H1 (cell line): ENCODE results near the gene CCIN. TPM values are rescaled to one million over a fixed set of nuclear protein-coding genes. Genes with fewer than 3 reads are reported as not detected.

Source experiments
- EP300 ChIP-seq, 2 experiments: IDR thresholded peaks; 1 replicate in 1 of 2; 2 replicates in 1 of 2; pipeline ENCODE4 v1.6.1; 2011 to 2012; ENCODE audit warnings: low read depth in 2 of 2, low read length in 2 of 2, mild to moderate bottlenecking in 2 of 2, borderline replicate concordance in 1 of 2, inconsistent platforms in 1 of 2, moderate library complexity in 1 of 2
- KDM1A ChIP-seq: fragments of 200-600, 300-600 bp; sonication (generic); IDR thresholded peaks from 2 replicates; pipeline ENCODE4 v1.7.1; 2016; ENCODE audit warnings: mild to moderate bottlenecking, low read length, borderline replicate concordance
- RBBP5 ChIP-seq: IDR thresholded peaks from 2 replicates; pipeline ENCODE4 v1.7.1; 2012; ENCODE audit warnings: low read depth, mild to moderate bottlenecking, inconsistent platforms, low read length, moderate library complexity, borderline replicate concordance
- SIX5 ChIP-seq: IDR thresholded peaks from 2 replicates; pipeline ENCODE4 v1.6.1; 2011; ENCODE audit warnings: mild to moderate bottlenecking, low read depth, low read length
- polyA plus RNA-seq, 7 experiments: library from polyadenylated mRNA; depleted of rRNA in 3 of 7; stranded (reverse) in 5 of 7; unstranded in 2 of 7; fragments of >200 nt in 5 of 7; fragments of 200-250 nt in 2 of 7; gene quantifications; 1 replicate in 5 of 7; 2 replicates in 1 of 7; 4 replicates in 1 of 7; pipeline versions ENCODE4 v1.2.1 to v1.2.3, GENCODE V29; 2011 to 2013; ENCODE audit warnings: missing spikeins in 2 of 7, mixed read lengths in 2 of 7
- total RNA-seq: library from RNA; stranded (reverse); fragmentation: NEBNext Ultra II Directional; extraction: Animal tissue kit (Norgen Biotek cat#: 25700); gene quantifications from 2 replicates; pipeline ENCODE4 v1.2.1, GENCODE V29; 2021
- TF ChIP-seq, protein P1 (sequence below): fragments of 300-600 bp; sonication (generic); IDR thresholded peaks from 2 replicates; pipeline ENCODE4 v1.7.1; 2012; ENCODE audit warnings: low read length, moderate library complexity, mild to moderate bottlenecking, inconsistent platforms; ENCODE audit not compliant: insufficient replicate concordance
- TF ChIP-seq, protein P2 (sequence below): IDR thresholded peaks from 2 replicates; pipeline ENCODE4 v1.6.1; 2012; ENCODE audit warnings: inconsistent platforms

Gene CCIN
- total and polyA plus RNA-seq, 2 of the 8 experiments (the other 6 are each of a cell fraction or from before 2014, with no cell fraction given), result 0.19 to 0.21 TPM

DNA sequence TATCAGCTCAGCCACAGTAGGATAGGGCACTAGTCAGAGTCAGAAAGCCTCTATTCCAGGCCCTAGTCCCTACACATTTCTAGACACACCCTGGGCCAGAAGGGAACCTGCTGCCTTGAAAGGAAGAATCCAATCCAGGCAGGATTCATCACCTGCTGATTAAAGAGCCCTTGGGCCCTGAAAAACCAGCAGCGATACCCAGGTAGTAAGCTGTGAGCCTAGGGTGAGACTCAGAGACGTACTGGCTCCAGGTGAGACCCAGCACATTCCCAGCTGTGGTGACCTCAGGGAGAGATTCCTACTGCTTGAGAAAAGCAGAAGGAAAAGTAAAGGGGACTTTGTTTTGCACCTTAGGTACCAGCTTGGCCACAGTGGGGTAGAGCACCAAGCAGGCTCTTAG, 4.7 kb downstream of the CCIN start (continued):
- TF ChIP-seq, protein P1, sequence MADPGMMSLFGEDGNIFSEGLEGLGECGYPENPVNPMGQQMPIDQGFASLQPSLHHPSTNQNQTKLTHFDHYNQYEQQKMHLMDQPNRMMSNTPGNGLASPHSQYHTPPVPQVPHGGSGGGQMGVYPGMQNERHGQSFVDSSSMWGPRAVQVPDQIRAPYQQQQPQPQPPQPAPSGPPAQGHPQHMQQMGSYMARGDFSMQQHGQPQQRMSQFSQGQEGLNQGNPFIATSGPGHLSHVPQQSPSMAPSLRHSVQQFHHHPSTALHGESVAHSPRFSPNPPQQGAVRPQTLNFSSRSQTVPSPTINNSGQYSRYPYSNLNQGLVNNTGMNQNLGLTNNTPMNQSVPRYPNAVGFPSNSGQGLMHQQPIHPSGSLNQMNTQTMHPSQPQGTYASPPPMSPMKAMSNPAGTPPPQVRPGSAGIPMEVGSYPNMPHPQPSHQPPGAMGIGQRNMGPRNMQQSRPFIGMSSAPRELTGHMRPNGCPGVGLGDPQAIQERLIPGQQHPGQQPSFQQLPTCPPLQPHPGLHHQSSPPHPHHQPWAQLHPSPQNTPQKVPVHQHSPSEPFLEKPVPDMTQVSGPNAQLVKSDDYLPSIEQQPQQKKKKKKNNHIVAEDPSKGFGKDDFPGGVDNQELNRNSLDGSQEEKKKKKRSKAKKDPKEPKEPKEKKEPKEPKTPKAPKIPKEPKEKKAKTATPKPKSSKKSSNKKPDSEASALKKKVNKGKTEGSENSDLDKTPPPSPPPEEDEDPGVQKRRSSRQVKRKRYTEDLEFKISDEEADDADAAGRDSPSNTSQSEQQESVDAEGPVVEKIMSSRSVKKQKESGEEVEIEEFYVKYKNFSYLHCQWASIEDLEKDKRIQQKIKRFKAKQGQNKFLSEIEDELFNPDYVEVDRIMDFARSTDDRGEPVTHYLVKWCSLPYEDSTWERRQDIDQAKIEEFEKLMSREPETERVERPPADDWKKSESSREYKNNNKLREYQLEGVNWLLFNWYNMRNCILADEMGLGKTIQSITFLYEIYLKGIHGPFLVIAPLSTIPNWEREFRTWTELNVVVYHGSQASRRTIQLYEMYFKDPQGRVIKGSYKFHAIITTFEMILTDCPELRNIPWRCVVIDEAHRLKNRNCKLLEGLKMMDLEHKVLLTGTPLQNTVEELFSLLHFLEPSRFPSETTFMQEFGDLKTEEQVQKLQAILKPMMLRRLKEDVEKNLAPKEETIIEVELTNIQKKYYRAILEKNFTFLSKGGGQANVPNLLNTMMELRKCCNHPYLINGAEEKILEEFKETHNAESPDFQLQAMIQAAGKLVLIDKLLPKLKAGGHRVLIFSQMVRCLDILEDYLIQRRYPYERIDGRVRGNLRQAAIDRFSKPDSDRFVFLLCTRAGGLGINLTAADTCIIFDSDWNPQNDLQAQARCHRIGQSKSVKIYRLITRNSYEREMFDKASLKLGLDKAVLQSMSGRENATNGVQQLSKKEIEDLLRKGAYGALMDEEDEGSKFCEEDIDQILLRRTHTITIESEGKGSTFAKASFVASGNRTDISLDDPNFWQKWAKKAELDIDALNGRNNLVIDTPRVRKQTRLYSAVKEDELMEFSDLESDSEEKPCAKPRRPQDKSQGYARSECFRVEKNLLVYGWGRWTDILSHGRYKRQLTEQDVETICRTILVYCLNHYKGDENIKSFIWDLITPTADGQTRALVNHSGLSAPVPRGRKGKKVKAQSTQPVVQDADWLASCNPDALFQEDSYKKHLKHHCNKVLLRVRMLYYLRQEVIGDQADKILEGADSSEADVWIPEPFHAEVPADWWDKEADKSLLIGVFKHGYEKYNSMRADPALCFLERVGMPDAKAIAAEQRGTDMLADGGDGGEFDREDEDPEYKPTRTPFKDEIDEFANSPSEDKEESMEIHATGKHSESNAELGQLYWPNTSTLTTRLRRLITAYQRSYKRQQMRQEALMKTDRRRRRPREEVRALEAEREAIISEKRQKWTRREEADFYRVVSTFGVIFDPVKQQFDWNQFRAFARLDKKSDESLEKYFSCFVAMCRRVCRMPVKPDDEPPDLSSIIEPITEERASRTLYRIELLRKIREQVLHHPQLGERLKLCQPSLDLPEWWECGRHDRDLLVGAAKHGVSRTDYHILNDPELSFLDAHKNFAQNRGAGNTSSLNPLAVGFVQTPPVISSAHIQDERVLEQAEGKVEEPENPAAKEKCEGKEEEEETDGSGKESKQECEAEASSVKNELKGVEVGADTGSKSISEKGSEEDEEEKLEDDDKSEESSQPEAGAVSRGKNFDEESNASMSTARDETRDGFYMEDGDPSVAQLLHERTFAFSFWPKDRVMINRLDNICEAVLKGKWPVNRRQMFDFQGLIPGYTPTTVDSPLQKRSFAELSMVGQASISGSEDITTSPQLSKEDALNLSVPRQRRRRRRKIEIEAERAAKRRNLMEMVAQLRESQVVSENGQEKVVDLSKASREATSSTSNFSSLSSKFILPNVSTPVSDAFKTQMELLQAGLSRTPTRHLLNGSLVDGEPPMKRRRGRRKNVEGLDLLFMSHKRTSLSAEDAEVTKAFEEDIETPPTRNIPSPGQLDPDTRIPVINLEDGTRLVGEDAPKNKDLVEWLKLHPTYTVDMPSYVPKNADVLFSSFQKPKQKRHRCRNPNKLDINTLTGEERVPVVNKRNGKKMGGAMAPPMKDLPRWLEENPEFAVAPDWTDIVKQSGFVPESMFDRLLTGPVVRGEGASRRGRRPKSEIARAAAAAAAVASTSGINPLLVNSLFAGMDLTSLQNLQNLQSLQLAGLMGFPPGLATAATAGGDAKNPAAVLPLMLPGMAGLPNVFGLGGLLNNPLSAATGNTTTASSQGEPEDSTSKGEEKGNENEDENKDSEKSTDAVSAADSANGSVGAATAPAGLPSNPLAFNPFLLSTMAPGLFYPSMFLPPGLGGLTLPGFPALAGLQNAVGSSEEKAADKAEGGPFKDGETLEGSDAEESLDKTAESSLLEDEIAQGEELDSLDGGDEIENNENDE, result no peak
- TF ChIP-seq RBBP5 (no peak), EP300 (IDR thresholded peaks at IDR 0.05; ENCODE audit: borderline replicate concordance in 1 of 2, low read depth in 2 of 2, low read length in 2 of 2) (no peak), SIX5 (no peak), KDM1A (no peak)
- TF ChIP-seq, protein P2, sequence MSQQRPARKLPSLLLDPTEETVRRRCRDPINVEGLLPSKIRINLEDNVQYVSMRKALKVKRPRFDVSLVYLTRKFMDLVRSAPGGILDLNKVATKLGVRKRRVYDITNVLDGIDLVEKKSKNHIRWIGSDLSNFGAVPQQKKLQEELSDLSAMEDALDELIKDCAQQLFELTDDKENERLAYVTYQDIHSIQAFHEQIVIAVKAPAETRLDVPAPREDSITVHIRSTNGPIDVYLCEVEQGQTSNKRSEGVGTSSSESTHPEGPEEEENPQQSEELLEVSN, result no peak
